Inflammatory macrophage treated with lipopolysaccharide for 4 hours (primary cell): Measurements from ENCODE around the gene ZMYM2.

Experiments used
- DNase-seq: peaks from one replicate; pipeline ENCODE4 v3.0.0-alpha.2; 2020

ZMYM2 gene

DNA sequence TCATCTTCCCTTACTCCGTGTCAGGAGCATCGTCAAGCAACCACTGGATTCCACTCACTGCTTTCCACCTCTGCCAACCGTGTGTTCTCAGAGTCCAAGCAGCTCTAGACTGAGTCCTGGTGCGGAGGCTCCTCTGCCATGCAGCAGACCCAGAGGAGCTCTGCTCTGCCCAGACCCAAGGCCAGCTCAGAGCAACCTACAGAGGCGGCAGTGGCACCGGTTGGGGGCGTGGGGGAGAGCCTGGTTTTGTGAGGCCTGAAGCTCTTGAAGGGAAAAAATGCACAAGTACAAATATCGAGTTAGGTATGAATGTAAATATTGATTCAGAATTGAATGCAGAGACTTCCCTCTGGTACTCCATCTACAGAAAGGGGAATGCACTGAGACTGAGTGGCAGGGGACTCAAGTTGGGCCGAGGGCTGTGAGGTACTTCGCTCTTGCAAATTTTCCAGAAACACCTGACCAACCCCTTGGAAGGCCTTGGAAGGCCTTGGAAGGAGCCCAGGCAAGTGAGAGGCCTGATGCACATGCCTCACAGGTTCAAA lies 155.6 kb downstream of the ZMYM2 start:
- no peak for DNase-seq

DNA sequence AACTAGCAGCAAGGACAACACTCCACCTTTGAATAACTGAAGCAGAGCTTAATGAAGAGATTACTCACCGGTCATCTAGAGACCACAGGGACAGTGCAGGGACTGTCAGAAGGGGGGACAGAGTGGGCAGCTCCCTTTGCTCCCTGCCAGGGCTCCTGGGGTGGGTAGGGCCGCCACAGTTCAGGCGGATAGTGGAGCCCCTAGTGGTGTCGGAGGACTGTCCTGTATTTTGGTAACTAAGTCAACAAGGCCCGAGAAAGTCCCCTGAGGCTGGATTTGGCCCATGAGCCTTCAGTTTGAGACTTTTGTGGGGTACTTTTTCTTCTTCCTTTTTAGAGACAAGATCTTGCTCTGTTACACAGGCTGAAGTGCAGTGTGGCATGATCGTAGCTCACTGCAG lies 157.7 kb downstream of the ZMYM2 start:
- DNase-seq, result no peak

DNA sequence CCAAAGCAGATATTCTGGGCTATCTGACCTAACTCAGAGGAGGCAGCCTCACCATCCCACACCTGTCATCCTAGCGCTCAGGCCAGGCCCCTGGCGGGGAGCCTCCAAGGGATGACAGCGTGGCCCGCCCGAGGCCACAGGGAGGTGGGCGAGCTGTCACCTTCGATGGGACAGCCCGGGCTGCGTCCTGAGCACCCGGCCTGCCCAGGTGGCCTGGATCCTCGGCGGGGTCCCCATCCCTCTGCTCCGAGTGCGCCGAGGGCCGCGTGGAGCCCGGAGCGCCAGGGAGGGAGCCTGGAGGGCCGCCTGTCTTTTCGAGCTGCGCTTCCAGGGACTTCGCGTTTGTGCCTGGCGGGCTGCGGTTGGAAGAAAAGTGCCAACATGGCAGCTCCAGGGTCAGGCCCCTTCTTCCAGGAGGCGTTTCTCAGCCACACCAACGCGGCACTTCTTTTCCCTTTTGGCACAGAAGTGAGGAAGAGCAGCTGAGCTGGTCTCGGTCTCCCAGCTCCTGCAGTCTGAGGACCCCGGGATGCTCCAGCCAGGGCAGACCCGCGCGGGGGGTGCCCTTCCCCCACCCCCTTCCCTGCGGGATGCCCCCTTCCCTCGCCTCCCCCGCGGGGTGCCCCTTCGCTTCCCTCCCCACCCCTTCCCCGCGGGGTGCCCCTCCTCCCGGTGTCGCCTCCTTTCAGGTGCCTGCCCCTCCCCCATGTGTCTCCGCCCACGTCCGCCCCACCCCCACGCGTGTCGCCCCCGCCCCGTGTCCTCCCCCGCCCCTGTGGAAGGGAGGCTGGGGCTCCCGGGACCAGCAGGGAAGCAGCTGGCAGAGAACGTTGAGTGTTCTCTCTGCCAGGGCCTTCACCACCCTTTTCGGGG lies 160.0 kb downstream of the ZMYM2 start:
- DNase-seq, result no peak

DNA sequence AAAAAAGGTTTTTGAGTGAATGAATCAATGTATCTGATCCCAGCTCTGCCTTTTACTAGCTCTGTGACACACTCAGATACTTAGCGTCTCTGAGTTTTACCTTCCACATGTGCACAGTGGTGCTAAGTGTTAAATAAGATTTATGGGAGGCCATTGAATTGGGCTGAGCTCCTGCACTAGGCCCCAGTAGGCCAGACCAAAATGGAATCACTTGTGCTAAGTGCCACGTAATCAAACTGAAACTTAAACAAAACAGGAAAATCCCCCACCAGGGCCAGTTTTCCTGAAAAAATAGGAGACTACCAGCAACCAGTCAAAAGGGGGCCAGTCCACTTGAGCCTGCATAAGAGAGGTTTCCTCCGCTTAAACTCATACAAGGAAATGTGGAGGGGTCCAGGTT lies 161.4 kb downstream of the ZMYM2 start:
- no peak for DNase-seq

DNA sequence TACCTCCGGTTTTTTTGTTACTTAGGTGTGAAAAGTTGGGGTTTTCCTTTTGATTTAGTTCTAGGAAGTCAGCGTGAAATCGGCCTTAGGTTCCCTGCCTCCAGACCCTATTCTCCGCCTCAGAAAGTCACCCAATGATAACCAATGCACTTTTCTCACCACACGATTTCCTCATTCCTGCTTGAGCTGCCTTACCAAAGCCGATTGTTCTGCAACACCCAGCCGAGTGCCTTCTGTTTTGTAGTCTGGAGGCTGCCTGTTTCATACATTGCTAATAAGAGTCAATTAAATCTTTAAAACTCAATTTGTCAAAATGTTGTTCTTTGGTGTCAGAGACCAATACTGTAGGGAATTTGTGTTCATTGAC lies 162.6 kb downstream of the ZMYM2 start:
- peak; percentile 37 for DNase-seq

- DNase-seq, result no peak
Measured at GRCh38 chr13:20124303-20124702, 165.8 kb downstream of the ZMYM2 start.

DNA sequence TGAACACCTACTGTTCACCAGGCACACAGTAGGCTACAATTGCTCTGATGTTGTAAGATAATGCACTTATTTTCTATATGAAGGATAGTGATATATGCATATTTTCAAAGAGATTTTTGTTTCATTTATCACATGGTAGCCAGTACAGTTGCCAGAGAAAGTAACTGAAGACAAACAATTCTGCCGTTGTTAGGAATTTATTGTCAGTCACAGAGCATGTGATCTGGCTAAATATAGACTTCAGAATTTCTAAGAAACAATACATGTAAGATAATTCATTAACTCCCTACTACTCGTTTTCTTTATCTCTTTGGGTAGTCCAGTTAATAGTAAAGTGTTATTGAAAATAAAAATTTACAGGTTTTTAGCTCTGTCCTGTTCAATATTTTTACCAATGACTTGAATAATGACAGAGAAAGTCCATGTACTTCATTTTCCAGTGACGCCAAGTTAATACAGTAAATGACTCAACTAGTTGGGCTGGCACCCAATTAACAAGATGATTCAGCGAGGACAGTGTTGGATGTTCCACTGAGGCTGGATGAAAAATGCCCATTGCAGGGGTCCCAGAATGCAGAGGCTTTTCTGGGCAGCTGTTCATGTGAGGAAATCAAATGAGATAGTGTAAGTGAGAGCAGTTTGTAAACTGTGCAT lies 166.7 kb downstream of the ZMYM2 start:
- no peak for DNase-seq

GRCh38 chr13:20125783-20126165 lies 167.2 kb downstream of the ZMYM2 start:
- no peak for DNase-seq

DNA sequence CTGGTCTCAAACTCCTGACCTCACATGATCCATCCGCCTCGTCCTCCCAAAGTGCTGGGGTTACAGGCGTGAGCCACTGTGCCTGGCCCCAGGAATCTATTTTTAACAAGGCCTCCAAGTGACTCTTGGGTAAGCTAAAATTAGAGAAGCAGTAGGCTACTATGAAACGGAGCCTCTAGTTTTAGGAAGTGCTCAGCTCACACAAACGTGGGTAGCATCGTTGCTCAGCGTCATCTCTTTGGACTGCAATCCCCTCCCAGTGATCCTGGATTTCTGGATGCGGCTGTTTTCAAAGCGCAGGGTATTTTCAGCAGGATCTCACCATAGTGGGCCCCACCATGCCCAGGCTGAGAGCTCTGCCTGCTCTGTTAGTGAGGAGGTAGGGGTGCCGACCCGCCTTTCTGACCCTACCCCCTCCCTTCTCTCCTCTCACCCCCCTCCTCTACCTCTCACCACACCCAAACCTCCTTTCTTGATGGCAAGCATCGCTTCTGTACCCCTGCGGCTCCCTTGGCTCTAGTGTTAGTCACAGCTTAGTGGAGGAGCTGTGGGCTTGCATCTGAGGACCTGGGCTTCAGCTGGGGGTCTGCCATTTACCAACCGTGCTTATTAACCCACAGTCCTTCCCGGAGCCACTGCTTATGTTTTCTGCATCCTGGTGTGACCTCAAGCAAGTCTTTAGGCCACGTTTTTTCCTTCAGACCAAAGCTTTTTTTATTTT lies 168.2 kb downstream of the ZMYM2 start:
- DNase-seq, result peak; percentile 89

- no peak for DNase-seq
Measured at GRCh38 chr13:20127262-20127561, 168.7 kb downstream of the ZMYM2 start.

DNA sequence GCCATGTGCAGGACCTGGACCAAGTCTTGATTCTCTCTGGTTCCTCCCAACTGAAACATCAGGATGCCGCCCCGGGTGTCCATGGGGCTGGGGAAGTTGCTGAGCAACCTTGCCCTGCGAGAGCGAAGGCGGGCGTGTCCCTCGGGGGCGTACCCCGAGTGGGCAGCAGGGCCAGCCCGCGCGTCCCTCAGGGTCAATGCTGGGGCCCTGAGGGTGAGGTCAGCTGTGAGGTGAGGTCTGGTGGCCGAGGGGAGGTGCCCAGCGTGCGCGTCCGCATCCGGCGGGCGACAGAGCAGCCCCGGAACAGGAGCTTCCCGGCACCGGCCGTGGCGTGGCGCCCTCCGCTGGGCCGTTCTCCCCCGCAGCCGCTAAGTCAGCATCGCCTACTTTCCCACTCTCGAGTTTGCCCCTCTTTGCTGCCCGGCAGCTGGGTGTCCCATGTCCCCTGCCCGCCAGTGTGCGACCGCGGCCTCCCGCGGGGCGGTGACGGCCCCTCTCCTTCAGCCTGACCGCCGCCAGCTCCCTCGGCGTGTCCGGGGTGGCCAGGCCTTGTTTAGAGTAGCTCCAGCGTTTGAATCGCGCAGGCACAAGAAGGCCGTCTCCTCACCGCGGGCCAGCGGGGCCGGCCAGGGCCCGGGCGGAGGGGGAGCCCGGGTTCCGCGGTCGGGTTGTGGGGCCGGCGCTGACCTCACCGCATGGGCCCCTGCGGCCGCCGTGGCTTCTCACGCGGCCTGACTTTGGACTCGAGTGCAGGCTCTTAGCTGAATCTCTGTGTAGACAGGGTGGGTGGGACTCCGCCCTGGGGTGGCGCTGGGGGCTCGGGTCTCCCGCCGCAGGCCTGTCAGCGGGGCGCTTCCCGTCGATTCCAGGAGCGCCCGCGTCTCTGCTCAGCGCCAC lies 169.3 kb downstream of the ZMYM2 start:
- DNase-seq, result peak; percentile 66

DNA sequence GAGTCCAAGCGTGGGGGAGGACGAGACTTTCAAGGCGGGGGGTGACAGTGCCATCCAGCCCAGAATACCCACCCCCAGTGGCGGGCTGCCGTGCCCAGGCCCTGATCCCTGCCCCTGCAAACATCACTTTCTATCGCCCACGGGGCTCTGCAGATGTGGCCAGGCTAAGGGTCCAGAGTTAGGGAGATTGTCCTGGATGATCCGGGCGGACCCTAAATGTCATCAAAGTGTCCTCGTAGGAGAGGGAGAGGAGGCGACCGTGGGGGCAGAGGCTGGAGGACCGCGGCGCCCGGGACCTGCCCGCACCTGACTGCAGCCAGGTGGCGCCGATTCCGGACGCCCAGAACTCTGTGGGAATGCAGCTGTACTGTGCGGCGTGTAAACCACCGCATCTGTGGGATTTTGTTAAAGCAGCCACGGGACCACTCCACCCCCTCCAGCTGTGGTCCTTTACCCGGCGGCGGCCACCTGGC lies 170.0 kb downstream of the ZMYM2 start:
- DNase-seq, result no peak

- DNase-seq, result no peak
Measured at GRCh38 chr13:20129076-20129475, 170.5 kb downstream of the ZMYM2 start.

DNA sequence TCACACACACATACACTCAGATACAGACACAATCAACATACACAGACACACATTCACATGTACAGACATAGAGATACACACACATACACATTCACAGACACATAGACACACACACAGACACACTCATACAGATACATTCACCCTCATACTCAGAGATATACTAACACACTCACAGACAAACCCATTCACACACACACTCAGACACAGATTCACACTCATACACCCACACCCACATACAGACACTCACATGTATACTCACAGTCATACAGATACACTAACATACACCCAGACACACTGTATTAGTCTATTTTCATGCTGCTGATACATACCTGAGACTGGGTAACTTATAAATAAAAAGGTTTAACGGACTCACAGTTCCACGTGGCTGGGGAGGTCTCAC lies 171.5 kb downstream of the ZMYM2 start:
- no peak for DNase-seq

- DNase-seq, result no peak
Measured at GRCh38 chr13:20130652-20131051, 172.1 kb downstream of the ZMYM2 start.

GRCh38 chr13:20131057-20131832 lies 172.7 kb downstream of the ZMYM2 start:
- no peak for DNase-seq

DNA sequence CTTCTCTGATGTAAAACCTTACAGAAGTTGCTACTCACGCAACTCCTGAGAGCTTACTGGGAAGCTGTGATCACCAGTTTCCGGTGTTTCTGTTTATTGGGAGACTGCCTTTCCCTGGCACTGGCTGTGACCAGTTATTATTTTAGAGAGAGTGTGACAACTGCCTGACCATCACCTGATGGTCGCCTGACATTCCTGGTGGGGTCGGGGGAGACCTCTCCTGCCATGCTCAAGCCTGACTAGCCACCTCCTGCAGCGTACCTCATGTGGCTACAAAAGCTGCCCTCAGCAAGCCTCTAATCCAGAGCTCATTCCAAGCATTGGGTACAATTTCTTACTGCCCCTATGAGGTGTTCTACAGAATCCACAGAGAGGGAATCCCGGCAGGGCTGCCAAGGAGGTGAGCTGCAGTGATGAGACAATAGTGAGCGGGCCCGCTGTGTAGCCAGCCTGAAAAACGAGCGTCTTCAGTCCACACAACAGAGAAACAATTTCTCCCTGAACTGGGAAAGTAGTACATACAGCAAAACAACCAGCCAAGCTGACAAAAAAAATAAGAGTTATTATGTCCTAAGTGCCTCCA lies 173.6 kb downstream of the ZMYM2 start:
- no peak for DNase-seq

DNA sequence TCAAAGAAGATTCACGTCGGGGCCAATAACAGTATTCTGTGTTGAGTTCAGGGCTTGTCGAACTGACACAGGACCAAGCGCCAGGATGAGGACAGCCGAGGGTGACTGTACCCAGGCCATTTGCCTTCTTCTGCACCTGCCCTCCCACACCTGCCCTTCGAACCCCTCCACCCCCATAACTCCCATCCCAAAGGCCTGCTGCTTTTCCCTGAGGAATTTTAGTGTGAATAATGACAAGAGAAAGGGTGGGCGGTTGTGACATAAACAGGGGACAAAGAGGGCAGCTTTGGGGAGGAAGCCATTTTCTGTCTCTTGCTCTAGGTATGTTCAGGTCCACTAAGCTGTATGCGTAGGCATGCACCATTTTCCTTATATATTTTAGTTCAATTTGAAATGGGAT lies 176.2 kb downstream of the ZMYM2 start:
- no peak for DNase-seq

- peak; percentile 30 for DNase-seq
Measured at GRCh38 chr13:20136781-20137703, 178.5 kb downstream of the ZMYM2 start.

GRCh38 chr13:20137875-20138274 lies 179.3 kb downstream of the ZMYM2 start:
- DNase-seq, result no peak
